T-cell (primary cell): ENCODE results near the gene RADIL. TPM values are rescaled to one million over a fixed set of nuclear protein-coding genes. Genes with fewer than 3 reads are reported as not detected.

Experiments used
- ATAC-seq, 4 experiments: fragments of 200-7000 bp in 3 of 4; fragments of 150-1000 bp in 1 of 4; cut with Tn5 transposase; replicated peaks in 1 of 4; 1 replicate in 3 of 4; 2 replicates in 1 of 4; pipeline ENCODE4 v1.10.0; 2021; ENCODE audit warnings: moderate library complexity in 3 of 4, mild to moderate bottlenecking in 2 of 4, moderate number of reproducible peaks in 1 of 4
- CTCF ChIA-PET, 2 donors: fragments of 300-600 bp; sonication (Branson Sonifier 250); formaldehyde crosslinking; loops; one replicate each; lab custom pipeline; 2022; ENCODE audit warnings: antibody characterized with exemption in 2 of 2; lab: Charles Lee
- POLR2A ChIA-PET, 2 donors: fragments of 300-600 bp; sonication (Branson Sonifier 250); formaldehyde crosslinking; loops; one replicate each; lab custom pipeline; 2022; ENCODE audit warnings: antibody characterized with exemption in 2 of 2; lab: Charles Lee
- DNase-seq, 35 experiments: peaks; one replicate each; pipeline versions ENCODE4 v3.0.0 to v3.0.0-alpha.2; 2013 to 2023
- H3K27ac ChIP-seq: one replicate; pipeline ENCODE4 v1.5.1; 2013; ENCODE audit warnings: low read length
- H3K27me3 ChIP-seq, 2 experiments: replicated peaks in 1 of 2; 1 replicate in 1 of 2; 2 replicates in 1 of 2; pipeline versions ENCODE4 v1.6.1 to v1.7.0; 2013; ENCODE audit warnings: low read length in 1 of 2, mixed read lengths in 1 of 2; ENCODE audit not compliant: control insufficient read depth in 2 of 2, insufficient read depth in 2 of 2; ENCODE audit errors: extremely low read depth in 1 of 2
- H3K36me3 ChIP-seq, 2 donors: 1 replicate in 1 of 2; 2 replicates in 1 of 2; pipeline versions ENCODE4 v1.6.1 to v1.7.0; 2013; ENCODE audit warnings: low read length in 1 of 2; ENCODE audit not compliant: control insufficient read depth in 2 of 2, insufficient read depth in 1 of 2; ENCODE audit errors: extremely low read depth in 1 of 2
- H3K4me1 ChIP-seq, 2 experiments: 1 replicate in 1 of 2; 2 replicates in 1 of 2; pipeline versions ENCODE4 v1.6.1 to v1.7.0; 2013; ENCODE audit warnings: low read length in 2 of 2, mixed read lengths in 1 of 2; ENCODE audit not compliant: insufficient read depth in 2 of 2, control insufficient read depth in 1 of 2; ENCODE audit errors: extremely low read depth in 1 of 2
- H3K4me3 ChIP-seq, 2 donors: 1 replicate in 1 of 2; 2 replicates in 1 of 2; pipeline versions ENCODE4 v1.5.1 to v1.7.0; 2013; ENCODE audit warnings: mild to moderate bottlenecking in 2 of 2, low read length in 1 of 2, moderate library complexity in 1 of 2; ENCODE audit not compliant: control insufficient read depth in 1 of 2; ENCODE audit errors: extremely low read depth in 1 of 2
- H3K9me3 ChIP-seq: 2 replicates; pipeline ENCODE4 v1.7.0; 2013
- H3K27ac Mint-ChIP-seq, 2 donors: one replicate each; pipeline ENCODE4 v1.8.0; 2020 to 2021; ENCODE audit warnings: mild to moderate bottlenecking in 2 of 2, mixed read lengths in 2 of 2
- H3K27me3 Mint-ChIP-seq, 2 donors: one replicate each; pipeline ENCODE4 v1.8.0; 2021 to 2022; ENCODE audit warnings: mixed read lengths in 2 of 2
- H3K36me3 Mint-ChIP-seq: one replicate; pipeline ENCODE4 v1.8.0; 2021; ENCODE audit warnings: mixed read lengths
- H3K4me1 Mint-ChIP-seq, 3 donors: one replicate each; pipeline ENCODE4 v1.8.0; 2020 to 2022; ENCODE audit warnings: mixed read lengths in 3 of 3, mild to moderate bottlenecking in 1 of 3
- H3K4me3 Mint-ChIP-seq, 3 donors: one replicate each; pipeline ENCODE4 v1.8.0; 2020 to 2022; ENCODE audit warnings: mild to moderate bottlenecking in 3 of 3, mixed read lengths in 3 of 3, moderate library complexity in 3 of 3
- H3K9me3 Mint-ChIP-seq, 3 donors: one replicate each; pipeline ENCODE4 v1.8.0; 2020 to 2022; ENCODE audit warnings: mixed read lengths in 3 of 3
- WGBS: methylation state at CpG from one replicate; pipeline ENCODE4 v1.1.5; 2013; ENCODE audit warnings: missing lambda C conversion rate; ENCODE audit not compliant: insufficient coverage; 5-methylcytosine and 5-hydroxymethylcytosine counted together
- total RNA-seq, 35 experiments: library from RNA in 6 of 35; stranded (reverse) in 6 of 35; fragments of 120-200 nt in 1 of 35; gene quantifications; one replicate each; pipeline versions ENCODE4 v1.2.1 to v1.2.4 and lab custom pipeline; 2013 to 2026

Gene RADIL
- total RNA-seq, 5 donors from 2014 or later (not counting 1 experiment from before 2014, with no cell fraction given) = 0.20 to 0.30 TPM; not detected in 3

DNA sequence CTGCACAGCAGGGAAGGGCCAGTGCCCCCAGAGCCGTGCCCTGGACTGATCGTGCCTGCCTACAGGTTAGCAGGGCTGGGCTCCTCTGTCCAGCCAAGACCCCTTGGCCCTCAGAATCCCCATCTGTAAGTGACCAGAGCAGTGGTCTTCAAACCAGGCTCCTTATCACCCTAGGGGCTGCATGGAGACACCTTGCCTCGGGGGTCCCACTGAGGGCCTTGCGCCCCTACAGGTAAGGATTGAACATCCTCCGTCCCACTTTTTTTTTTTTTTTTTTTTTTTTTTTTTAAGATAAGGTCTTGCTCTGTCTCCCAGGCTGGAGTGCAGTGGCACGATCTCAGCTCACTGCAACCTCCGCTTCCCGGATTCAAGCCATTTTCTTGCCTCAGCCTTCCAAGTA lies 32.6 kb upstream of the RADIL start:
- POLR2A ChIA-PET = interaction anchor here in 1 of 2 donors (0.7 kb wide), 1 partner anchor 393 kb away, joined by 3 read pairs; no protein-coding TSS in a partner anchor
- WGBS = 52% methylated on average over 3 of the region's 8 CpGs
- Histone ChIP-seq H3K36me3 (no peaks in the 10 kb centered on the region), H3K4me1 (no peaks in the 10 kb centered on the region), H3K4me3 (no peak overlapping the region), H3K27ac (no peak overlapping the region), H3K27me3 (peaks cover 0 to 31% of the 10 kb centered on the region in 2 experiments), H3K9me3 (no peaks in the 10 kb centered on the region)
- Mint-ChIP-seq H3K4me3 (no peak overlapping the region), H3K9me3 (peaks cover 0 to 4% (median 0%) of the 10 kb centered on the region in 3 donors), H3K27me3 (no peaks in the 10 kb centered on the region), H3K36me3 (no peaks in the 10 kb centered on the region), H3K4me1 (no peaks in the 10 kb centered on the region), H3K27ac (no peak overlapping the region)
- CTCF ChIA-PET = no interaction called here
- ATAC-seq (no peak), DNase-seq (no peak)

DNA sequence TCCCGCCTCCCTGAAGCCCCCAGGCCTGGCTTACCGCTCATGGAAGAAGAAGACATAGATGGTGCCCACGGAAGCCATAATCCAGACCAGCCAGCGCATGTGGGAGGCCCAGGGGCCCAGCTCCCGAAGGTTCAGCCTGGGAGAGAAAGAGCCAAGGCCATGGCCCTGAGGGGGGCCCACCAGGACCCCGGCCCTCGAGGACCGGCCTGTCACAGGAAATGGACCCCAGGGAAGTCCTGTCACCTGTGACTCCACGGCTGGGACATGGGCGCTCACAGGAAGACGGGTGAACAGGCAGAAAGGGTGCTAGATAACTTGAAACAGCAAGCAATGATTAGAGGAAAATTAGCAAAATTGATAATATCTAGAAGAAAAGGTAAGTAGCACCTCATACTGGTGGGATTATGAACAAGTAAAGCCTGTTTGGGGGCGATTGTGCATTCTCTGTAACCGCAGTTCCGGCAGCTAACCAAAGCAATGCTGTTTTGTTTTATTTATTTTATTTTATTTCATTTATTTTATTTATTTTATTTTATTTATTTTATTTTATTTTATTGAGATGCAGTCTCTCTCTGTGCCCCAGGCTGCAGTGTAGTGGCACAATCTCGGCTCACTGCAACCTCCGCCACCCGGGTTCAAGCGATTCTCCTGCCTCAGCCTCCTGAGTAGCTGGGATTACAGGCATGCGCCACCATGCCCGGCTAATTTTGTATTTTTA lies 27.8 kb upstream of the RADIL start:
- Mint-ChIP-seq H3K4me1 (no peaks in the 10 kb centered on the region), H3K9me3 (no peaks in the 10 kb centered on the region), H3K27me3 (peaks cover 0 to 3% of the 10 kb centered on the region in 2 donors), H3K4me3 (no peak overlapping the region), H3K36me3 (no peaks in the 10 kb centered on the region), H3K27ac (no peak overlapping the region)
- DNase-seq = no peak
- Histone ChIP-seq H3K27ac (no peak overlapping the region), H3K27me3 (peaks cover 0 to 25% of the 10 kb centered on the region in 2 experiments), H3K36me3 (no peaks in the 10 kb centered on the region), H3K9me3 (no peaks in the 10 kb centered on the region), H3K4me1 (no peaks in the 10 kb centered on the region), H3K4me3 (no peak overlapping the region)
- CTCF ChIA-PET = no interaction called here
- no peak for ATAC-seq
- POLR2A ChIA-PET = no interaction called here
- WGBS = 77% methylated on average over 9 of the region's 20 CpGs

DNA sequence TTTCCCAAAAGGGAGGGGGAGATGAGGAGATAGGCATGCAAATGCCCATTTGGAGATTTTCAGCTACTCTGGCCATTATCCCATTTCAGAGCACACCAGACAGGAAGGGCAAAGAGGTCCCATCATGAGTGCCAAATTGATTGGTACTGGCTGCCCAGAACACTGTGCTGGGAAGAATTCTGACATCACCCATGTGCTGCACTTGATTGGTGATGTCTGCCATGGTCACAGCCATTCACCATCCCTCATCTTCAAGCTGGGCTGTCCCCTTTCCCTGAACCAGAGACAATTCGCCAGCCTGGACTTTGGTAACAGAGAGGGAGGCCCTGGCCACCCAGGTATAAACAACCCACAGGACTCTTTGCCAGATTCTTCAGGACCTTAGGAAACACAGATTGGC lies 23.2 kb upstream of the RADIL start:
- Histone ChIP-seq H3K27me3 (peaks cover 0 to 39% of the 10 kb centered on the region in 2 experiments), H3K9me3 (no peaks in the 10 kb centered on the region), H3K4me3 (no peak overlapping the region), H3K27ac (no peak overlapping the region), H3K4me1 (no peaks in the 10 kb centered on the region), H3K36me3 (no peaks in the 10 kb centered on the region)
- no peaks in the 10 kb centered on the region for H3K9me3 Mint-ChIP-seq
- H3K4me1 Mint-ChIP-seq = no peaks in the 10 kb centered on the region
- 100% methylated on average over 1 of the region's 1 CpG for WGBS
- H3K4me3 Mint-ChIP-seq = no peak overlapping the region
- ATAC-seq (no peak), DNase-seq (no peak)
- no peaks in the 10 kb centered on the region for H3K36me3 Mint-ChIP-seq
- ChIA-PET POLR2A (no interaction called here), CTCF (no interaction called here)
- H3K27ac Mint-ChIP-seq = no peak overlapping the region
- peaks cover 8 to 11% of the 10 kb centered on the region in 2 donors for H3K27me3 Mint-ChIP-seq

DNA sequence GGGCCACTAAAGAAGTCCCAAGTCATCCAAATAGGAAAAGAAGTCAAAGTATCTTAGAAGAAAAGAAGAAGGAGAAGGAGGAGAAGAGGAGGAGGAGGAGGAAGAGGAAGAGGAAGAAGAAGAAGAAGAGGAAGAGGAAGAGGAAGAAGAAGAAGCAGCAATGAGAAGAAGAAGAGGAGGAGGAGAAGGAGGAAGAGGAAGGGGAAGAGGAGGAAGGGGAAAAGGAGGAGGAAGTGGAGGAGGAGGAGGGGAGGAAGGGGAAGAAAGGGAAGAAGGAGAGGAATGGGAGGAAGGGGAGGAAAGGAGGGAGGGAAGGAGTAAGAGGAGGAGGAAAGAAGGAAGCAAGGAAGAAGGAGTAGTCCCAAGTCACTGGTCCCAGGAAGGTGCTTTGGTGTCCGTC lies 21.7 kb upstream of the RADIL start:
- no peaks in the 10 kb centered on the region for H3K36me3 ChIP-seq
- no peak for DNase-seq
- Mint-ChIP-seq H3K36me3 (no peaks in the 10 kb centered on the region), H3K9me3 (no peaks in the 10 kb centered on the region), H3K27ac (no peak overlapping the region), H3K27me3 (peaks cover 8 to 9% of the 10 kb centered on the region in 2 donors), H3K4me3 (no peak overlapping the region), H3K4me1 (no peaks in the 10 kb centered on the region)
- no peaks in the 10 kb centered on the region for H3K9me3 ChIP-seq
- H3K27ac ChIP-seq = no peak overlapping the region
- peaks cover 0 to 40% of the 10 kb centered on the region in 2 experiments for H3K27me3 ChIP-seq
- ChIA-PET POLR2A (no interaction called here), CTCF (no interaction called here)
- WGBS = 100% methylated on average over 1 of the region's 1 CpG
- no peak overlapping the region for H3K4me3 ChIP-seq
- H3K4me1 ChIP-seq = no peaks in the 10 kb centered on the region
- no peak for ATAC-seq

DNA sequence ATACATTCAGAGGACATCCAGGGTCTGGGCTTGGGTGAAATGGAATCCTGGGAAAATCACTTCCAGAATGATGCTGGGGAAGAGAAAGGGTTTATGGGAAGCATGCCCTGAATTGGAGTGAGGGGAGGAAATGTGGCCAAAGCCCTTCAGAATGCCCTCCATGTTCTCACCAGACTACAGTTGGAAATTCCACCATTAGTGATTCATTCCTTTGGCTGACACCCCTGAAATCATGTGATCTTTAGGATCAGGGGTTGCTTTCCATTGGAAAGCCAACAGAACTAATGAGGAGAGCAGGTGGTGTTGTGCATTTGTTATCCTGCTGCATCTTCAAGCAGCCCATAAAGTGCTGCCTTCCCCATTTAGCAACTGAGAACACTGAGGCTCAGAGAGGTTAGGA lies 20.8 kb upstream of the RADIL start:
- CTCF ChIA-PET = no interaction called here
- ATAC-seq = no peak
- Histone ChIP-seq H3K9me3 (no peaks in the 10 kb centered on the region), H3K36me3 (no peaks in the 10 kb centered on the region), H3K4me3 (no peak overlapping the region), H3K27me3 (peaks cover 0 to 32% of the 10 kb centered on the region in 2 experiments), H3K4me1 (no peaks in the 10 kb centered on the region), H3K27ac (no peak overlapping the region)
- peaks cover 8 to 11% of the 10 kb centered on the region in 2 donors for H3K27me3 Mint-ChIP-seq
- POLR2A ChIA-PET = no interaction called here
- no peaks in the 10 kb centered on the region for H3K9me3 Mint-ChIP-seq
- no peaks in the 10 kb centered on the region for H3K36me3 Mint-ChIP-seq
- no peak for DNase-seq
- no peak overlapping the region for H3K27ac Mint-ChIP-seq
- H3K4me1 Mint-ChIP-seq = no peaks in the 10 kb centered on the region
- H3K4me3 Mint-ChIP-seq = no peak overlapping the region

DNA sequence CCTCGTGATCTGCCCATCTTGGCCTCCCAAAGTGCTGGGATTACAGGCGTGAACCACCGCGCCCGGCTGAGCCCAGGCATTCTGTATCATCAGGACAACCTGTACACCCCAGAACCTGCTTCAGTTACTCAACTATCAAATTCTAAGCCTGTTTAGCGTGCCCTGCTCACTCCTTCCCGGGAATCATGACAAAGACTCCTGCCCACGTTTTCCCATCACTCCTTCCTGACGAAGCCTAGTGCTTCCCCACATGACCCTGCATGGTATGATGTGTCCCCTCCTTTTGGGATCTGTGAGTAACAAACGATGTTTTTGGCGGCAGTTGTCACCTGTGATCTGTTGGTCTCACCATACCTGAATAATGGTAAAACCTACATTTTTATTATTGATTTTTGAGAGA lies 12.2 kb upstream of the RADIL start:
- WGBS = 87% methylated on average over 10 of the region's 11 CpGs
- H3K4me3 Mint-ChIP-seq = no peak overlapping the region
- peaks cover 3 to 5% of the 10 kb centered on the region in 2 donors for H3K27me3 Mint-ChIP-seq
- H3K27ac ChIP-seq = no peak overlapping the region
- ATAC-seq (no peak), DNase-seq (no peak)
- CTCF ChIA-PET = no interaction called here
- POLR2A ChIA-PET = no interaction called here
- no peaks in the 10 kb centered on the region for H3K36me3 Mint-ChIP-seq
- H3K27ac Mint-ChIP-seq = no peak overlapping the region
- H3K4me1 Mint-ChIP-seq = no peaks in the 10 kb centered on the region
- H3K4me3 ChIP-seq = no peak overlapping the region
- no peaks in the 10 kb centered on the region for H3K4me1 ChIP-seq
- H3K9me3 Mint-ChIP-seq = peaks cover 0 to 7% (median 4%) of the 10 kb centered on the region in 3 donors
- peaks cover 0 to 14% of the 10 kb centered on the region in 2 experiments for H3K27me3 ChIP-seq
- no peaks in the 10 kb centered on the region for H3K9me3 ChIP-seq
- no peaks in the 10 kb centered on the region for H3K36me3 ChIP-seq
